GM12874 (cell line): ENCODE data around the gene OSER1.

Experiments used
- TF ChIP-seq, protein P1 (sequence below): IDR thresholded peaks from 2 replicates; pipeline ENCODE4 v1.5.1; 2011; ENCODE audit warnings: low read depth, mild to moderate bottlenecking, control low read depth, low read length, moderate library complexity; ENCODE audit not compliant: insufficient read depth

OSER1 gene

DNA sequence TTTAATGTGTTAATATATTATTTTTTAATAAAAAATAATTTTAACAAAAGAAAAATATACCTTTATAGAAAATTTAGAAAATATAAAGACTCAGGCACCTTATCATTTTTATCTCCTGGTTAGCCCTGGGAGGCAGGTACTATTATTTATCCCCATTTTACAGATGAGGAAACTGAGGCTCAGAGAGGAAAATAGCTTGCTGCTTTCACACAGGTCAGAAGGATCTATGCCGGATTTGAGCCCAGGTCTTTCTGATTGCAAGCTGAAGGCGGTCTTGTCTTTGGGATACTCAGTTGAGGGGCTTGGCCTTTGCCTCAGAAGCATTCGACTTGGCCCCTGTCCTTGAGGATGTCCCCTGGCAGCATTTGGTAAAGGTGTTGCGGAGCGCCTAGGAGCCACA, 11.5 kb upstream of the OSER1 start:
- TF ChIP-seq, protein P1, sequence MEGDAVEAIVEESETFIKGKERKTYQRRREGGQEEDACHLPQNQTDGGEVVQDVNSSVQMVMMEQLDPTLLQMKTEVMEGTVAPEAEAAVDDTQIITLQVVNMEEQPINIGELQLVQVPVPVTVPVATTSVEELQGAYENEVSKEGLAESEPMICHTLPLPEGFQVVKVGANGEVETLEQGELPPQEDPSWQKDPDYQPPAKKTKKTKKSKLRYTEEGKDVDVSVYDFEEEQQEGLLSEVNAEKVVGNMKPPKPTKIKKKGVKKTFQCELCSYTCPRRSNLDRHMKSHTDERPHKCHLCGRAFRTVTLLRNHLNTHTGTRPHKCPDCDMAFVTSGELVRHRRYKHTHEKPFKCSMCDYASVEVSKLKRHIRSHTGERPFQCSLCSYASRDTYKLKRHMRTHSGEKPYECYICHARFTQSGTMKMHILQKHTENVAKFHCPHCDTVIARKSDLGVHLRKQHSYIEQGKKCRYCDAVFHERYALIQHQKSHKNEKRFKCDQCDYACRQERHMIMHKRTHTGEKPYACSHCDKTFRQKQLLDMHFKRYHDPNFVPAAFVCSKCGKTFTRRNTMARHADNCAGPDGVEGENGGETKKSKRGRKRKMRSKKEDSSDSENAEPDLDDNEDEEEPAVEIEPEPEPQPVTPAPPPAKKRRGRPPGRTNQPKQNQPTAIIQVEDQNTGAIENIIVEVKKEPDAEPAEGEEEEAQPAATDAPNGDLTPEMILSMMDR: no peak

DNA sequence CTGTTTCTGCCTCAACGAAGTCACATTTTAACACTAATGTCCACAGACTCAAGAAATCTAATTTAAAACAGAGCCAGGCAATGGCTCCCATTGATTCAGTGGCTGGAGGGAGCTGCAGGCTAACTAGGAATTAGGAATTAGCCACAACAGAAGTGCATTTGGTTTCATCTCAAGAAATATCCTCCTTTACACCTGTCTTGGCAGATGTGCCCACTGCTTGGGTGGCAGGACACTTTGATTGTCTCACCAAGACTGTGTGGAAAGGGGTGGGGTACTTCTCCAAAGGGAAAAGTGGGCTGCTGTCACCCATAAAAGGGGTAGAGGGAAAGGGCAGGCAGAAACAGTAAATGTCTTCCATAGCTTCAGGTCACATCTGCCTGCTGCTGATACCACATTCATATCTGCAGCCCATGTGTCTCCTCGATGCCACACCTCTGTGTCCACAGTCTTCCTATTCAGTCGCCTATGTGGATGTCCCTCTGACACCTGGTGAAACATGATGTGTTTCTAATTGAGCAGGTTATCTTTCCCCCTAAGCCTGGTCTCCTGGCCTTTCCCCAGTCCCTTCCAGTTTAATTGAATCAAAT, 10.9 kb upstream of the OSER1 start:
- TF ChIP-seq, protein P1: no peak

DNA sequence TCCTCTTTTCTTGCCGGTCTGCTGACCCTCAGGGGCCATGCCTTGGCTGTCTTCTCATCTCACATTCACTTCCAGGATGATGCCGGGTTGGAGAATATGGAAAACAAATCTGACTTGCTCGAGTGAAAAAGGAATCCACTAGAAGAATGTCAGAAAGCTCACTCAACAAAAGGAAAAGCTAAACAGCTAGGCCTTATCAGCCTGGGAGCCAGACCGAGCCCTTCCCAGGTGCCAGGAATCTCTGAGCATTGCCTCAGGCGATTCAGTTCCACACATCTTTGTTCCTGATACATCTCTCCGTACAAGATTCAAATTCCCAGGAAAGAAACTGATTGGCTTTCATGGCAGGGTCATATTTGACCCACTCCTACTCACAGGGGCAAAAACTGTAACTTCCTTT, 9.2 kb upstream of the OSER1 start:
- TF ChIP-seq, protein P1: no peak

DNA sequence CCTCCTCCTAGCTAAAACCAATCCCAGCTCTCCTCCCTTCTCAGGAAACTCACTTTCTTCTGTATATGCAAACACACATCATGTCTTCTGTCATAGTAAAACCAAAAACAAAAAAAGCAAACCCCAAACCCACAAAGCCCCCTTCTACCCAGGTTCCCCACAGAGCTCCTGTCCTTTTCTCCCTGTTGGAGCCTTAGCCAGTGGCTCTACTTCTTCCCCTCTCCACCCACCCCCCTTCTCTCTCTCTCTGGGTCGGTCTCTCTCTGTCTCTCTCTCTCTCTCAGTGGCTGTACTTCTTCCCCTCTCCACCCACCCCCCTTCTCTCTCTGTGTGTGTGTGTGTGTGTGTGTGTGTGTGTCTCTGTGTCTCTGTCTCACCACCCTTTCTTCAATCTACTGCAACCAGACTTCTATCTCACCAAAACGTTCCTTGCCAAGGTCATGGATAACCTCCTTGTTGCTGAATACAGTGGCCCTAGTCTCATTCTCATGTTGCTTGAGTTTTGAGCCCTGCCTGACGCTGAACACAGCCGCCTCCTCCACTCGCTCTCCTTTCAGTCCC, 8.7 kb upstream of the OSER1 start:
- TF ChIP-seq, protein P1: no peak

DNA sequence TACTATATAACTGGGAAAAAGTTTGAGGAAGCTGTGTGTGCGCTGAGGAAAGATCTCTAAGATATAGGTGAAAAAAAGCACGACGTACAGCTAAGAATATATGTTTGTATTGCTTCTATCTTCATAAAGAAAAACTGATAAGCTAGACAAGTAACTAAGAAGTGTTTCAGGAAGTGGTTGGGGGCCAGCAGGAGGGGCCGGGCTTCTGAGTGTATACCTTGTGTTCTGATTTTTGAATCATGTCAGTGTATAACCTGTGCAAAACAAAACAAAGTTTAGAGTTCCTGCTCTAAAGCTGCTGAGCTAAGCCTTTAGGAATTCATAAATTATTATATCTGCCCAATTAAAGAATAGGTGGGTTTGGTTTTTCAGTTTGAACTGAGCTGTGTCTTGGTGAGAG, 7.9 kb upstream of the OSER1 start:
- TF ChIP-seq, protein P1: no peak

DNA sequence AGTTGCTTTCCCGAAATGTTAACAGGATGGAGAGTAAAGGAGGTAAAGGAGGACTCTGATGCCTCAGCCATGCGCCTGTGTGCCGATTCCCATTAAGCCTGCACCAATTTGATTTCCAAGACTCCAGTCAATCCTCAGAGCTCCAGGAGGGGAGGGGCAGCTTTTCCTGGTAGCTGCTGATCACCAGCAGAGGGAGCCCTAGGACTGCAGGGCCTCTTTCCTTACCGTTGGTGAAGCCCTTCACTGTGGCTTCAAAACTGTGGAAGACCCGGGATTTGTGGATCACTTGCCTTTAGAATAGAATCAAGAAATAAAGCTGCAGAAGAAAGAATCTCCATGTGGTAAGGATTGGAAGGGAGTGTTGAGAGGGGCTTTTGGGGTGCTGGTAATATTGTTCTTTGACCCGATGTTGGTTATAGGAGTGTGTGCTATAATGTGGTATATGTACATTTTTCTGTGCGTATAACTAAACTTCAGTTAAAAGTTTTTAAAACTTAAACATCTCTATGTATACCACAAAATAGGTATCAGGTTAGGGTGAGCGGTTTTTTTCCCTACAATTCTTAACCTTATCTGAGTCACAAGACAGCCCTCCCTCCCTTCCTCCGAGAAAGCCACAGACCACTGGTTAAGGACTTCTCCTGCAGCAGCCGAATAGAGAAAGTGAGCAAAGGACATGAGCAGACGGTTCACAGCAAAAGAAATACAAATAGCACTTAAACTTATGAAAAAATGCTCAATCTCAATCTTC, 6.9 kb upstream of the OSER1 start:
- TF ChIP-seq, protein P1: peak; percentile 95

DNA sequence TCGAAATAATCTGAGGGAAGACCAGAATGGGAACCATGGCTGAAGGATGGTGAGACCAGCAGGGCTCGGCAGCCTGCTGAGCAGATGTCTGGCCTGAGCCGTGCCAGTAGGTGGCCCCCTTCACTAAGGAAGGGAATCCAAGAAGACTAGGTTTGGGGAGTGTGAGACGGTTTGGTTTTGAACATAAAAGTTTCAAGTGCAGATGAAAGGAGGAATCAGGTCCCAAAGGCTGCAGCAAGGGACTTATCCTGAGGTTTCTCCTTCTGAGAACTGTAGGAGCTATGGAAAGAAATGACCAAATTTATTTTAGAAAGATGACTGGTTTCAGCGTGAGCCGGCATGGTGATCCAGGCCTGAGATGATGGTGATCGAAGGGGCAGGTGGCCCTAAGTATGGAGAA, 4.6 kb upstream of the OSER1 start:
- TF ChIP-seq, protein P1: peak; percentile 82
